ENCODE measurements around the gene SNCA. TPM values are rescaled to one million over a fixed set of nuclear protein-coding genes. Genes with fewer than 3 reads are reported as not detected.

The SNCA gene
- total RNA-seq, 2 donors from 2014 or later: 0.85 to 0.93 TPM

DNA sequence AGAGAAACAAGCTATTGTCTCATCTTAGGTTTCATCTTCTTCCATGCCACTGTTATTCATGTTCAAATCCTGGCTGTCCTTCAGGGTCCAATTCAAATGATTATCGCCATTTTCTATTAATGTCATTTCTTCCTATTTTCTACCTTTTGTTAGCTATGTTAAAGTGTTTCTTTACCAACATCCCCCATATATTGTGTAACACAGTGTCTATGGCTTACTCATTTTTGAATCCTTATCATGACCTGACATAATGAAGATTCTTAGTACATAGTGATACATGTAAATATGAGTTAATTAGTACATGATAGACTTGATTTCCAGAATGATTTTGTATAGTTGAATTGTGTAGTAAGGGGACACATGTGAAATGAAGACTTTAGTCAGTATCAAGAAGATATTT lies 152.4 kb downstream of the SNCA start:
- no peak for ATAC-seq (replicated peaks)
- Mint-ChIP-seq H3K27ac (no peak overlapping the region), H3K27me3 (peaks cover 9% of the 10 kb centered on the region), H3K36me3 (ENCODE audit: low read depth) (no peaks in the 10 kb centered on the region), H3K9me3 (no peaks in the 10 kb centered on the region), H3K4me1 (no peaks in the 10 kb centered on the region), H3K4me3 (no peak overlapping the region)

DNA sequence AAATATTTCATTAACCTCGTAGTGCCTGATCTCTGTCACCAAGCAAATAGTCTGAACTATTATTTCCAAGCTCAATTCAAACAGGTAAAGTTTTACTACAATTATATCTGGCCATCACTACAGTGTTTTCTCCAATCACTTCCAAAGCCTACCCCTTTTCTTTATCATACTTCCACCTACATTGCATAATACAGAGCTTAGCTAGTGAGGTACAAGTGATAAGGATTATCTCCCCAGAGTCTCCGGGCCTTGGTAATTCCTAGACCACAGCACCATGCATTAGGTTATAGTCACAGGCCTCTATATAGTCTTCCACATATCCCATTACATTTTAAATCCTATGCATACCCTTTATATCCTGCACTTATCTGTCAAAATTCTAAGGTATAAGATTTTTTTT lies 154.2 kb downstream of the SNCA start:
- Mint-ChIP-seq H3K36me3 (ENCODE audit: low read depth) (no peaks in the 10 kb centered on the region), H3K9me3 (no peaks in the 10 kb centered on the region), H3K27me3 (peaks cover 4% of the 10 kb centered on the region), H3K27ac (no peak overlapping the region), H3K4me1 (no peaks in the 10 kb centered on the region), H3K4me3 (no peak overlapping the region)
- ATAC-seq (replicated peaks): no peak

DNA sequence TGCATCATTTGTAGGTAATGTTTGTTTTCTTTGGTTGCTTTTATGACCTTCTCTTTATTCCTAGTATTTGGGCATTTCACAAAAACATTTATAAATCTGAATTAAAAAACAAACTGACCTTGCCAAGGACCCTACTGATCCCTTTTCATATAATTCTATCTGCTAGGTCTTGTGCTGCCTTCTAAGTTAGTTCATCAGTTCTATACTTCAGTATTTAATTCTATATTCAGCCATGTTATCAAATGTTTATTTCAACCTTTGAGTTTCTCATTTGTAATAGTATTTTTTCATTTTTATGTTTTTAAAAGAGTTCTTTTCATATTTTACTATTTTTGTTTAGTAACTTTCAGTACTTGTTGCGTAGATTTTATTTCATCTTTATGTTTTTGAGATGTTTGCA lies 155.3 kb downstream of the SNCA start:
- H3K27me3 Mint-ChIP-seq: no peaks in the 10 kb centered on the region
- no peak overlapping the region for H3K27ac Mint-ChIP-seq
- H3K4me1 Mint-ChIP-seq: no peaks in the 10 kb centered on the region
- H3K4me3 Mint-ChIP-seq: no peak overlapping the region
- H3K36me3 Mint-ChIP-seq (ENCODE audit: low read depth): no peaks in the 10 kb centered on the region
- ATAC-seq (replicated peaks): no peak
- H3K9me3 Mint-ChIP-seq: no peaks in the 10 kb centered on the region

DNA sequence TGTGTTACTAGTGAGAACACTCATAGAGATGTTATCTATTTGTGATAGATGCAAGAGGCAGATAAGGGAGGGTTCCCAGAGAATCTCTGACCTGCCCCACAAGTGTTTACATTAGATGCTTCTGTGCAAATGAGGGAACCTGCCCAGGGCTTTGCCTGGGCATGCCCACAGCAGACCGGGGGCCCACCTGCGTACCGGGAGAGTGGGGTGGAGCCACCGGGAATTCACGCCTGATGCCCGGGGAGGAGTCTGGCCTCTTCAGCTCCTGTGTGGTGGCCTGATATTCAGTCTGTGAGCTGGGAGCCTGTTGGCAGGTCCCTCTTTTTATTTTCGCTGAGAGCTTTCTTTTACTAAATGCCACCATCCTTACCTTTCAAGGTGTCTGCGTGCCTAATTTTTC lies 155.7 kb downstream of the SNCA start:
- H3K4me3 Mint-ChIP-seq: no peak overlapping the region
- H3K27me3 Mint-ChIP-seq: no peaks in the 10 kb centered on the region
- no peak for ATAC-seq (replicated peaks)
- H3K9me3 Mint-ChIP-seq: no peaks in the 10 kb centered on the region
- no peaks in the 10 kb centered on the region for H3K36me3 Mint-ChIP-seq (ENCODE audit: low read depth)
- no peak overlapping the region for H3K27ac Mint-ChIP-seq
- H3K4me1 Mint-ChIP-seq: no peaks in the 10 kb centered on the region

DNA sequence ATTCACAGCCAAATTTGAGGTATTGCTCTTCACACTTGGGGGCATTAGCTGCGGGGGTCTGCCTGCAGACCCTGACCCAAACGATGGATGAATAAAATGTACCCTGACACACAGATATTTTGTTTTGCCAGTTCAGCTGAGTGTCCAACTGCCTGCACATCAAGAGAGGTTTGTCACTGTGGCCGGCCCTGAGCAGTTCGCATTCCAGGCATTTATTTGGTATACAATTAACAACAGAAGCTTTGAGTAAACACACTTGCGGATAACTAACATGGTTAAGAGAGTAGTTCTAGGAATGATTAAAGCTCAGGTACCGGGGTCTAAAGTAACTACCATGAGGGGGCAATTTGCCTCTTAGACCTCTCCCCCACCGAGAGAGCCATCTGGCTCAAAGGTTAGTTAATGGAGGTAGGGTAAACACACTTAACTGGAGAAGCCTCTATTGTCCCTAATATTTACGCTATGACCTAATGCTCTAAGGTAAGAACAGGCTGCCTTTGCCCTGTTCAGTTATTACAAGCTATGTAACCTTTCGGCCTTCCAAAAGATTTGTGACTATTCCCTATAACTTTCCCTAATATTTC lies 162.0 kb downstream of the SNCA start:
- H3K4me1 Mint-ChIP-seq: no peaks in the 10 kb centered on the region
- H3K36me3 Mint-ChIP-seq (ENCODE audit: low read depth): no peaks in the 10 kb centered on the region
- no peak overlapping the region for H3K4me3 Mint-ChIP-seq
- H3K9me3 Mint-ChIP-seq: peaks cover 6% of the 10 kb centered on the region
- no peak overlapping the region for H3K27ac Mint-ChIP-seq
- peaks cover 19% of the 10 kb centered on the region for H3K27me3 Mint-ChIP-seq
- ATAC-seq (replicated peaks): no peak

Other genes with a start within 250 kb of the SNCA start
- under 1 TPM; 0.17 to 0.37 TPM for gene MMRN1, start 57.7 kb upstream of the SNCA start, total RNA-seq

Data from activated T-helper 17 cell treated with anti-CD3 and anti-CD28 coated beads, Interleukin-2, amount 50 U/mL, for 72 hours (primary cell).